IMR-90 (cell line): ENCODE results near the gene TAF8.

Experiments used
- BHLHE40 ChIP-seq: fragments of 150-350 bp; IDR thresholded peaks from 2 replicates; pipeline ENCODE4 v1.6.1; 2016; ENCODE audit warnings: mild to moderate bottlenecking, low read depth, low read length
- CEBPB ChIP-seq: IDR thresholded peaks from 2 replicates; pipeline ENCODE4 v1.6.1; 2012; ENCODE audit warnings: low read depth, low read length, improper control_type of control experiment
- CHD1 ChIP-seq: IDR thresholded peaks from 2 replicates; pipeline ENCODE4 v1.6.1; 2012; ENCODE audit warnings: low read depth, low read length, improper control_type of control experiment
- MAFK ChIP-seq: IDR thresholded peaks from 2 replicates; pipeline ENCODE4 v1.6.1; 2012; ENCODE audit warnings: low read depth, low read length, improper control_type of control experiment
- MXI1 ChIP-seq: IDR thresholded peaks from 2 replicates; pipeline ENCODE4 v1.6.1; 2012; ENCODE audit warnings: low read depth, mild to moderate bottlenecking, low read length, moderate library complexity, borderline replicate concordance
- NFE2L2 ChIP-seq: fragments of 150-350 bp; IDR thresholded peaks from 2 replicates; pipeline ENCODE4 v1.6.1; 2016; ENCODE audit warnings: low read depth, mild to moderate bottlenecking, low read length
- POLR2A ChIP-seq: IDR thresholded peaks from 2 replicates; pipeline ENCODE4 v1.6.1; 2012; ENCODE audit warnings: mild to moderate bottlenecking, low read depth, low read length
- RAD21 ChIP-seq: IDR thresholded peaks from 2 replicates; pipeline ENCODE4 v1.6.1; 2012; ENCODE audit warnings: low read length, improper control_type of control experiment
- RCOR1 ChIP-seq: IDR thresholded peaks from 2 replicates; pipeline ENCODE4 v1.6.1; 2012; ENCODE audit warnings: mild to moderate bottlenecking, low read length, improper control_type of control experiment; ENCODE audit not compliant: insufficient replicate concordance
- RFX5 ChIP-seq: IDR thresholded peaks from 2 replicates; pipeline ENCODE4 v1.8.0; 2012; ENCODE audit warnings: low read depth, mild to moderate bottlenecking, low read length, moderate library complexity
- SMC3 ChIP-seq: fragments of 150-350 bp; IDR thresholded peaks from 2 replicates; pipeline ENCODE4 v1.6.1; 2016; ENCODE audit warnings: low read depth, mild to moderate bottlenecking, antibody characterized with exemption, low read length, moderate library complexity
- TF ChIP-seq, protein P1 (sequence below): conservative IDR thresholded peaks from 2 replicates; pipeline ENCODE4 v1.5.1; 2012; ENCODE audit warnings: mild to moderate bottlenecking, low read depth, low read length, improper control_type of control experiment
- TF ChIP-seq, protein P2 (sequence below): fragments of 150-350 bp; IDR thresholded peaks from 2 replicates; pipeline ENCODE4 v1.6.1; 2016; ENCODE audit warnings: low read depth, mild to moderate bottlenecking, low read length, moderate library complexity, borderline replicate concordance
- TF ChIP-seq, protein P3 (sequence below): fragments of 150-350 bp; IDR thresholded peaks from 2 replicates; pipeline ENCODE4 v1.6.1; 2017; ENCODE audit warnings: mild to moderate bottlenecking, antibody characterized with exemption, low read length, low read depth

DNA sequence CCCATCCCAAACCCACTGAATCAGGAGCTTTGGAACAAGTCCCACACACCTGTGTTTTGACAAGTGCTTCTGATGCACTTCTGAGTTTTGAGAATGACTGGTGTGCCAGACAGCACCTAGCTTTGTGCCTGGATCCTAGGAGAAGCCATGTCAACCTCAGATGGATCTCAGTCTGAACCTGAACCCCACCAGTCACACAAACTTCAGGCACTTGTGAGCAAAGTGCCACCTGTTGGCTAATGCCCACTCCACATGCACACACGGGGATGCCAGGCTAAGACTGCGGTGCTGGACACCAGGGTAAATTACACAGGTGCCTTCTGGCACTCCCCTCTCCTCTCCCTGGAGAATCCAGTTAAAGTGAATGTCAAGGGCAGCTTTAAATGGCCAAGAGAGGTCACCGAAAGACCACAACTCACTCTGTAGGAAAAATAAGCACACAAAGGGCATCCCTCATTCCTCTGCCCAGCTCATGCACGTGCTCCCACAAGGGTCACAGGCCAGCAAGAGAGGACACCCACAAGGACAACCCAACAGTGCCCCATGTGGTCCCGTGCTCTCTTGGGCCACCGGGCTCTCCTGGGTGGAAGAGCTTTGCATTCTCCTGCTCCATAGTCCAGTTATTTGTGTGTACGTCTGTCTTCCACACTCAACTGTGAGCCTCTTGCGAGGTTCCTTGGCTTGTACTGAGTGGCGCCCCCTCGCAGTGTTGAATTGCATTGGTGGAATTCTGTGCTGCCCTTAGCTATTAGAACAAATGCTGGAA, 45.6 kb downstream of the TAF8 start:
- TF ChIP-seq BHLHE40 = no peak
- TF ChIP-seq POLR2A = no peak
- TF ChIP-seq, protein P1, sequence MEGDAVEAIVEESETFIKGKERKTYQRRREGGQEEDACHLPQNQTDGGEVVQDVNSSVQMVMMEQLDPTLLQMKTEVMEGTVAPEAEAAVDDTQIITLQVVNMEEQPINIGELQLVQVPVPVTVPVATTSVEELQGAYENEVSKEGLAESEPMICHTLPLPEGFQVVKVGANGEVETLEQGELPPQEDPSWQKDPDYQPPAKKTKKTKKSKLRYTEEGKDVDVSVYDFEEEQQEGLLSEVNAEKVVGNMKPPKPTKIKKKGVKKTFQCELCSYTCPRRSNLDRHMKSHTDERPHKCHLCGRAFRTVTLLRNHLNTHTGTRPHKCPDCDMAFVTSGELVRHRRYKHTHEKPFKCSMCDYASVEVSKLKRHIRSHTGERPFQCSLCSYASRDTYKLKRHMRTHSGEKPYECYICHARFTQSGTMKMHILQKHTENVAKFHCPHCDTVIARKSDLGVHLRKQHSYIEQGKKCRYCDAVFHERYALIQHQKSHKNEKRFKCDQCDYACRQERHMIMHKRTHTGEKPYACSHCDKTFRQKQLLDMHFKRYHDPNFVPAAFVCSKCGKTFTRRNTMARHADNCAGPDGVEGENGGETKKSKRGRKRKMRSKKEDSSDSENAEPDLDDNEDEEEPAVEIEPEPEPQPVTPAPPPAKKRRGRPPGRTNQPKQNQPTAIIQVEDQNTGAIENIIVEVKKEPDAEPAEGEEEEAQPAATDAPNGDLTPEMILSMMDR = no peak
- TF ChIP-seq MAFK = no peak
- TF ChIP-seq, protein P2, sequence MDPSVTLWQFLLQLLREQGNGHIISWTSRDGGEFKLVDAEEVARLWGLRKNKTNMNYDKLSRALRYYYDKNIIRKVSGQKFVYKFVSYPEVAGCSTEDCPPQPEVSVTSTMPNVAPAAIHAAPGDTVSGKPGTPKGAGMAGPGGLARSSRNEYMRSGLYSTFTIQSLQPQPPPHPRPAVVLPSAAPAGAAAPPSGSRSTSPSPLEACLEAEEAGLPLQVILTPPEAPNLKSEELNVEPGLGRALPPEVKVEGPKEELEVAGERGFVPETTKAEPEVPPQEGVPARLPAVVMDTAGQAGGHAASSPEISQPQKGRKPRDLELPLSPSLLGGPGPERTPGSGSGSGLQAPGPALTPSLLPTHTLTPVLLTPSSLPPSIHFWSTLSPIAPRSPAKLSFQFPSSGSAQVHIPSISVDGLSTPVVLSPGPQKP = no peak
- TF ChIP-seq, protein P3, sequence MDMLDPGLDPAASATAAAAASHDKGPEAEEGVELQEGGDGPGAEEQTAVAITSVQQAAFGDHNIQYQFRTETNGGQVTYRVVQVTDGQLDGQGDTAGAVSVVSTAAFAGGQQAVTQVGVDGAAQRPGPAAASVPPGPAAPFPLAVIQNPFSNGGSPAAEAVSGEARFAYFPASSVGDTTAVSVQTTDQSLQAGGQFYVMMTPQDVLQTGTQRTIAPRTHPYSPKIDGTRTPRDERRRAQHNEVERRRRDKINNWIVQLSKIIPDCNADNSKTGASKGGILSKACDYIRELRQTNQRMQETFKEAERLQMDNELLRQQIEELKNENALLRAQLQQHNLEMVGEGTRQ = no peak
- no peak for TF ChIP-seq RCOR1
- no peak for TF ChIP-seq RFX5
- TF ChIP-seq CEBPB = no peak
- no peak for TF ChIP-seq SMC3
- no peak for TF ChIP-seq NFE2L2
- no peak for TF ChIP-seq CHD1
- TF ChIP-seq MXI1 = no peak
- TF ChIP-seq RAD21 = 0 out of 2 replicates have a peak, but pooled peaks have one; percentile 25
